ENCODE results near the gene FAM219A.

GRCh38 chr9:34496149-34496712, 37.9 kb upstream of the FAM219A start:
- TF ChIP-seq, protein P1, sequence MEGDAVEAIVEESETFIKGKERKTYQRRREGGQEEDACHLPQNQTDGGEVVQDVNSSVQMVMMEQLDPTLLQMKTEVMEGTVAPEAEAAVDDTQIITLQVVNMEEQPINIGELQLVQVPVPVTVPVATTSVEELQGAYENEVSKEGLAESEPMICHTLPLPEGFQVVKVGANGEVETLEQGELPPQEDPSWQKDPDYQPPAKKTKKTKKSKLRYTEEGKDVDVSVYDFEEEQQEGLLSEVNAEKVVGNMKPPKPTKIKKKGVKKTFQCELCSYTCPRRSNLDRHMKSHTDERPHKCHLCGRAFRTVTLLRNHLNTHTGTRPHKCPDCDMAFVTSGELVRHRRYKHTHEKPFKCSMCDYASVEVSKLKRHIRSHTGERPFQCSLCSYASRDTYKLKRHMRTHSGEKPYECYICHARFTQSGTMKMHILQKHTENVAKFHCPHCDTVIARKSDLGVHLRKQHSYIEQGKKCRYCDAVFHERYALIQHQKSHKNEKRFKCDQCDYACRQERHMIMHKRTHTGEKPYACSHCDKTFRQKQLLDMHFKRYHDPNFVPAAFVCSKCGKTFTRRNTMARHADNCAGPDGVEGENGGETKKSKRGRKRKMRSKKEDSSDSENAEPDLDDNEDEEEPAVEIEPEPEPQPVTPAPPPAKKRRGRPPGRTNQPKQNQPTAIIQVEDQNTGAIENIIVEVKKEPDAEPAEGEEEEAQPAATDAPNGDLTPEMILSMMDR (IDR thresholded peaks at IDR 0.05), result no peak
- no peak for TF ChIP-seq POLR2A (IDR thresholded peaks at IDR 0.05)

Data from prostate gland (tissue), 2 donors.